Mesothelial cell of epicardium (in vitro differentiated cells): Measurements from ENCODE around the gene KCNAB2. TPM values are rescaled to one million over a fixed set of nuclear protein-coding genes. Genes with fewer than 3 reads are reported as not detected.

Source experiments
- DNase-seq, 2 experiments: peaks; one replicate each; pipeline ENCODE4 v3.0.0; 2021; ENCODE audit warnings: low spot score in 2 of 2; ENCODE audit not compliant: unreplicated experiment in 2 of 2
- H3K27ac Mint-ChIP-seq: 2 replicates; pipeline ENCODE4 v1.8.0; 2021; ENCODE audit warnings: mixed read lengths
- H3K27me3 Mint-ChIP-seq: 2 replicates; pipeline ENCODE4 v1.8.0; 2021; ENCODE audit warnings: low read depth, mixed read lengths
- H3K36me3 Mint-ChIP-seq: 2 replicates; pipeline ENCODE4 v1.8.0; 2021; ENCODE audit warnings: mixed read lengths
- H3K4me1 Mint-ChIP-seq: 2 replicates; pipeline ENCODE4 v1.8.0; 2021; ENCODE audit warnings: mixed read lengths
- H3K4me3 Mint-ChIP-seq: 2 replicates; pipeline ENCODE4 v1.8.0; 2021; ENCODE audit warnings: mild to moderate bottlenecking, moderate library complexity, mixed read lengths
- H3K9me3 Mint-ChIP-seq: 2 replicates; pipeline ENCODE4 v1.8.0; 2021; ENCODE audit warnings: mixed read lengths
- CTCF ChIP-seq: fragments of 200-600 bp; sonication (generic); IDR thresholded peaks from one replicate; pipeline ENCODE4 v1.5.0; 2021; ENCODE audit warnings: antibody characterized with exemption; ENCODE audit not compliant: unreplicated experiment
- total RNA-seq: library from RNA; stranded (reverse); gene quantifications from 3 replicates; pipeline ENCODE4 v1.2.1, GENCODE V29; 2021

Gene KCNAB2
- total RNA-seq, 1 donor from 2014 or later: 10.7 TPM

GRCh38 chr1:6105218-6105679 is 59.6 kb downstream of the KCNAB2 start:
- no peaks in the 10 kb centered on the region for H3K9me3 Mint-ChIP-seq
- no peak for TF ChIP-seq CTCF
- DNase-seq: no peak
- no peak overlapping the region for H3K4me3 Mint-ChIP-seq
- no peaks in the 10 kb centered on the region for H3K4me1 Mint-ChIP-seq
- peaks cover 21% of the 10 kb centered on the region for H3K27me3 Mint-ChIP-seq
- H3K36me3 Mint-ChIP-seq: no peaks in the 10 kb centered on the region
- no peak overlapping the region for H3K27ac Mint-ChIP-seq

- Mint-ChIP-seq H3K9me3 (no peaks in the 10 kb centered on the region), H3K4me1 (no peaks in the 10 kb centered on the region), H3K27me3 (peaks cover 27% of the 10 kb centered on the region), H3K4me3 (no peak overlapping the region), H3K27ac (no peak overlapping the region), H3K36me3 (no peaks in the 10 kb centered on the region)
- DNase-seq: no peak
- no peak for TF ChIP-seq CTCF
Observed at GRCh38 chr1:6105763-6106162, 60.1 kb downstream of the KCNAB2 start.

- Mint-ChIP-seq H3K9me3 (no peaks in the 10 kb centered on the region), H3K27ac (no peak overlapping the region), H3K36me3 (no peaks in the 10 kb centered on the region), H3K4me3 (no peak overlapping the region), H3K27me3 (peaks cover 28% of the 10 kb centered on the region), H3K4me1 (no peaks in the 10 kb centered on the region)
- no peak for TF ChIP-seq CTCF
- no peak for DNase-seq
Observed at GRCh38 chr1:6106321-6106731, 60.6 kb downstream of the KCNAB2 start.

GRCh38 chr1:6106977-6107376 is 61.3 kb downstream of the KCNAB2 start:
- no peaks in the 10 kb centered on the region for H3K9me3 Mint-ChIP-seq
- peaks cover 28% of the 10 kb centered on the region for H3K27me3 Mint-ChIP-seq
- no peaks in the 10 kb centered on the region for H3K4me1 Mint-ChIP-seq

GRCh38 chr1:6107409-6108356 is 62.0 kb downstream of the KCNAB2 start:
- H3K27ac Mint-ChIP-seq: no peak overlapping the region
- H3K27me3 Mint-ChIP-seq: peaks cover 33% of the 10 kb centered on the region
- TF ChIP-seq CTCF: no peak

More at GRCh38 chr1:6106977-6107376, 61.3 kb downstream of the KCNAB2 start:
- H3K4me3 Mint-ChIP-seq: no peak overlapping the region
- H3K36me3 Mint-ChIP-seq: no peaks in the 10 kb centered on the region
- TF ChIP-seq CTCF: no peak
- no peak overlapping the region for H3K27ac Mint-ChIP-seq
- DNase-seq: no peak

More at GRCh38 chr1:6107409-6108356, 62.0 kb downstream of the KCNAB2 start:
- H3K4me1 Mint-ChIP-seq: no peaks in the 10 kb centered on the region
- H3K4me3 Mint-ChIP-seq: no peak overlapping the region
- H3K9me3 Mint-ChIP-seq: no peaks in the 10 kb centered on the region
- DNase-seq: no peak
- no peaks in the 10 kb centered on the region for H3K36me3 Mint-ChIP-seq
